SK-N-SH treated with all-trans-retinoic acid at 6 μM for 48 hours (cell line): ENCODE data around the gene RASAL2.

Source experiments
- TCF4 ChIP-seq: fragments of 250-450 bp; sonication (Bioruptor Pico); IDR thresholded peaks from 2 replicates; pipeline ENCODE4 v1.8.0; 2021; ENCODE audit warnings: mild to moderate bottlenecking, moderate library complexity, borderline replicate concordance
- TF ChIP-seq, protein P1 (sequence below): fragments of 250-450 bp; sonication (Bioruptor Pico); IDR thresholded peaks from 2 replicates; pipeline ENCODE4 v1.5.1; 2021; ENCODE audit warnings: mild to moderate bottlenecking, moderate library complexity

DNA sequence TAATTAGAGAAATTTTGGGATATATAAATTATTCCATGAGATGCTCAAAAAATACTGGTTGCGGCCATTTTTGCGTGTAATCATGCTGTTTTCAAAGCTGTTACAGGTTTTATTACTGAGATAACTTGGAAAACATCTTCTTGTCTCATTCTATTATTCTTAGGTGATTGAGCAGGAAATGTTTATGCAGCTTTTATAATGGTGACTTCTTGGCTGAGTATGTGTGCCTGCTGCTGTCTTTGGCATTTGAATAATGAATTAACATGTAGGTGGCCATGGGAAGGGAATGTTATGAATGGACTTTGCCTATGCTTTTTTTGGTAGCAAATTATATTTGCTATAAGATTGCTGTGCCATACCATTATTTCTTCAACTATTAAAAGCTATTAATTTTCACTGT lies 52.5 kb downstream of the RASAL2 start:
- TF ChIP-seq, protein P1, sequence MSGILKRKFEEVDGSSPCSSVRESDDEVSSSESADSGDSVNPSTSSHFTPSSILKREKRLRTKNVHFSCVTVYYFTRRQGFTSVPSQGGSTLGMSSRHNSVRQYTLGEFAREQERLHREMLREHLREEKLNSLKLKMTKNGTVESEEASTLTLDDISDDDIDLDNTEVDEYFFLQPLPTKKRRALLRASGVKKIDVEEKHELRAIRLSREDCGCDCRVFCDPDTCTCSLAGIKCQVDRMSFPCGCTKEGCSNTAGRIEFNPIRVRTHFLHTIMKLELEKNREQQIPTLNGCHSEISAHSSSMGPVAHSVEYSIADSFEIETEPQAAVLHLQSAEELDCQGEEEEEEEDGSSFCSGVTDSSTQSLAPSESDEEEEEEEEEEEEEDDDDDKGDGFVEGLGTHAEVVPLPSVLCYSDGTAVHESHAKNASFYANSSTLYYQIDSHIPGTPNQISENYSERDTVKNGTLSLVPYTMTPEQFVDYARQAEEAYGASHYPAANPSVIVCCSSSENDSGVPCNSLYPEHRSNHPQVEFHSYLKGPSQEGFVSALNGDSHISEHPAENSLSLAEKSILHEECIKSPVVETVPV (CRISPR knock-in tag), result no peak
- no peak for TF ChIP-seq TCF4 (CRISPR knock-in tag)
